Measurements from ENCODE around the gene MRPL16. TPM values are rescaled to one million over a fixed set of nuclear protein-coding genes. Genes with fewer than 3 reads are reported as not detected.
A peak's percentile ranks its signal among the peaks of the same experiment; 100 is the strongest.
"Not testable (repeated sequence)": the region's sequence is repeated elsewhere in the genome, so short reads cannot be mapped to it uniquely, and the experiment has no call there.

MRPL16 gene
- total and polyA plus RNA-seq, 2 experiments from 2014 or later: 77.4 to 176 TPM

DNA sequence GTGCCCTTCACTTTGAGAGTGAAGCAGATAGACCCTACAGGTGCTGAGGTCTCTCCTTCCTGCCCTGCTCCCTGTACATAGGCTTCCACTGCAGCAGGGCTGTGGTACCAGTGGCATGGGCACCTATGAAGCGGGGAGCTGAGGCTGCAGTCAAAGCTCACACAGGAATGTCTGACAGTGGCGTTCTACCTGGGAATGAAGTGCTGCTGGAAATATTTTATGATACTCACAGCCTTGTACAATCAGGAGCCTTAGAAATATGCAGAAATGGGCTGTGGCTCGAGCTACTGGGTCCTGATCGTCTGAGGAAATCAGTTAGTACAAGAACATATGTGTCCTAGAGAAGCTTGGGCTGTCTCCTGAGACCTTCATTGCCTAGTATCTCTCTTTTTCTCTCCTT, 24.8 kb downstream of the MRPL16 start:
- Mint-ChIP-seq H3K9me3 (peaks cover 10% of the 10 kb centered on the region; the same call in 2 of the 3 replicates), H3K4me3 (no peak overlapping the region), H3K27ac (no peak overlapping the region), H3K27me3 (ENCODE audit: insufficient read depth, low read depth, poor library complexity) (peaks cover 5% of the 10 kb centered on the region), H3K4me1 (no peaks in the 10 kb centered on the region), H3K36me3 (ENCODE audit: low read depth) (peaks cover 65% of the 10 kb centered on the region)
- DNase-seq (ENCODE audit: low spot score) (no peak), ATAC-seq (no peak)
- Histone ChIP-seq H3F3A (replicated peaks; ENCODE audit: low read depth) (no peaks in the 10 kb centered on the region), H4K20me1 (replicated peaks; ENCODE audit: insufficient read depth) (0 out of 2 replicates have a peak, but pooled peaks cover 3% of the 10 kb centered on the region), H3K4me1 (ENCODE audit: insufficient read depth) (no peaks in the 10 kb centered on the region), H3K27me3 (ENCODE audit: insufficient read depth) (no peaks in the 10 kb centered on the region), H3K36me3 (ENCODE audit: insufficient read depth) (peaks cover 23% of the 10 kb centered on the region; the same call in 1 of the 2 replicates), H3K4me3 (no peak overlapping the region), H3K79me2 (replicated peaks; ENCODE audit: insufficient read depth) (peaks cover 4% of the 10 kb centered on the region; the same call in 1 of the 2 replicates), H2AFZ (no peak overlapping the region), H3K9me2 (ENCODE audit: insufficient read depth) (peaks cover 5% of the 10 kb centered on the region; the same call in 1 of the 2 replicates), H3K27ac (ENCODE audit: low read depth) (no peak overlapping the region), H3K4me2 (no peak overlapping the region)
- no peak for TF ChIP-seq CREB1 (CRISPR knock-in tag; IDR thresholded peaks at IDR 0.05; ENCODE audit: low read depth)
- TF ChIP-seq ETS1 (IDR thresholded peaks at IDR 0.05): no peak
- no peak for TF ChIP-seq ZNF114 (CRISPR knock-in tag; IDR thresholded peaks at IDR 0.05)
- TF ChIP-seq EZH2phosphoT487 (IDR thresholded peaks at IDR 0.05; ENCODE audit: unreplicated experiment): no peak
- no peak for TF ChIP-seq JUNB (IDR thresholded peaks at IDR 0.05; ENCODE audit: unreplicated experiment)
- TF ChIP-seq CTCF (conservative IDR thresholded peaks at IDR 0.05; ENCODE audit: low read depth in 2 of 2): no peak
- no peak for TF ChIP-seq STAT1 (IDR thresholded peaks at IDR 0.05; ENCODE audit: unreplicated experiment)
- TF ChIP-seq, protein P1, sequence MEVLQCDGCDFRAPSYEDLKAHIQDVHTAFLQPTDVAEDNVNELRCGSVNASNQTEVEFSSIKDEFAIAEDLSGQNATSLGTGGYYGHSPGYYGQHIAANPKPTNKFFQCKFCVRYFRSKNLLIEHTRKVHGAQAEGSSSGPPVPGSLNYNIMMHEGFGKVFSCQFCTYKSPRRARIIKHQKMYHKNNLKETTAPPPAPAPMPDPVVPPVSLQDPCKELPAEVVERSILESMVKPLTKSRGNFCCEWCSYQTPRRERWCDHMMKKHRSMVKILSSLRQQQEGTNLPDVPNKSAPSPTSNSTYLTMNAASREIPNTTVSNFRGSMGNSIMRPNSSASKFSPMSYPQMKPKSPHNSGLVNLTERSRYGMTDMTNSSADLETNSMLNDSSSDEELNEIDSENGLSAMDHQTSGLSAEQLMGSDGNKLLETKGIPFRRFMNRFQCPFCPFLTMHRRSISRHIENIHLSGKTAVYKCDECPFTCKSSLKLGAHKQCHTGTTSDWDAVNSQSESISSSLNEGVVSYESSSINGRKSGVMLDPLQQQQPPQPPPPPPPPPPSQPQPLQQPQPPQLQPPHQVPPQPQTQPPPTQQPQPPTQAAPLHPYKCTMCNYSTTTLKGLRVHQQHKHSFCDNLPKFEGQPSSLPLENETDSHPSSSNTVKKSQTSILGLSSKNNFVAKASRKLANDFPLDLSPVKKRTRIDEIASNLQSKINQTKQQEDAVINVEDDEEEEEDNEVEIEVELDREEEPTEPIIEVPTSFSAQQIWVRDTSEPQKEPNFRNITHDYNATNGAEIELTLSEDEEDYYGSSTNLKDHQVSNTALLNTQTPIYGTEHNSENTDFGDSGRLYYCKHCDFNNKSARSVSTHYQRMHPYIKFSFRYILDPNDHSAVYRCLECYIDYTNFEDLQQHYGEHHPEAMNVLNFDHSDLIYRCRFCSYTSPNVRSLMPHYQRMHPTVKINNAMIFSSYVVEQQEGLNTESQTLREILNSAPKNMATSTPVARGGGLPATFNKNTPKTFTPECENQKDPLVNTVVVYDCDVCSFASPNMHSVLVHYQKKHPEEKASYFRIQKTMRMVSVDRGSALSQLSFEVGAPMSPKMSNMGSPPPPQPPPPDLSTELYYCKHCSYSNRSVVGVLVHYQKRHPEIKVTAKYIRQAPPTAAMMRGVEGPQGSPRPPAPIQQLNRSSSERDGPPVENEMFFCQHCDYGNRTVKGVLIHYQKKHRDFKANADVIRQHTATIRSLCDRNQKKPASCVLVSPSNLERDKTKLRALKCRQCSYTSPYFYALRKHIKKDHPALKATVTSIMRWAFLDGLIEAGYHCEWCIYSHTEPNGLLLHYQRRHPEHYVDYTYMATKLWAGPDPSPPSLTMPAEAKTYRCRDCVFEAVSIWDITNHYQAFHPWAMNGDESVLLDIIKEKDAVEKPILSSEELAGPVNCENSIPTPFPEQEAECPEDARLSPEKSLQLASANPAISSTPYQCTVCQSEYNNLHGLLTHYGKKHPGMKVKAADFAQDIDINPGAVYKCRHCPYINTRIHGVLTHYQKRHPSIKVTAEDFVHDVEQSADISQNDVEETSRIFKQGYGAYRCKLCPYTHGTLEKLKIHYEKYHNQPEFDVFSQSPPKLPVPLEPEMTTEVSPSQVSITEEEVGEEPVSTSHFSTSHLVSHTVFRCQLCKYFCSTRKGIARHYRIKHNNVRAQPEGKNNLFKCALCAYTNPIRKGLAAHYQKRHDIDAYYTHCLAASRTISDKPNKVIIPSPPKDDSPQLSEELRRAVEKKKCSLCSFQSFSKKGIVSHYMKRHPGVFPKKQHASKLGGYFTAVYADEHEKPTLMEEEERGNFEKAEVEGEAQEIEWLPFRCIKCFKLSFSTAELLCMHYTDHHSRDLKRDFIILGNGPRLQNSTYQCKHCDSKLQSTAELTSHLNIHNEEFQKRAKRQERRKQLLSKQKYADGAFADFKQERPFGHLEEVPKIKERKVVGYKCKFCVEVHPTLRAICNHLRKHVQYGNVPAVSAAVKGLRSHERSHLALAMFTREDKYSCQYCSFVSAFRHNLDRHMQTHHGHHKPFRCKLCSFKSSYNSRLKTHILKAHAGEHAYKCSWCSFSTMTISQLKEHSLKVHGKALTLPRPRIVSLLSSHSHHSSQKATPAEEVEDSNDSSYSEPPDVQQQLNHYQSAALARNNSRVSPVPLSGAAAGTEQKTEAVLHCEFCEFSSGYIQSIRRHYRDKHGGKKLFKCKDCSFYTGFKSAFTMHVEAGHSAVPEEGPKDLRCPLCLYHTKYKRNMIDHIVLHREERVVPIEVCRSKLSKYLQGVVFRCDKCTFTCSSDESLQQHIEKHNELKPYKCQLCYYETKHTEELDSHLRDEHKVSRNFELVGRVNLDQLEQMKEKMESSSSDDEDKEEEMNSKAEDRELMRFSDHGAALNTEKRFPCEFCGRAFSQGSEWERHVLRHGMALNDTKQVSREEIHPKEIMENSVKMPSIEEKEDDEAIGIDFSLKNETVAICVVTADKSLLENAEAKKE (CRISPR knock-in tag; IDR thresholded peaks at IDR 0.05): no peak
- TF ChIP-seq EZH2 (IDR thresholded peaks at IDR 0.05; ENCODE audit: low read depth, unreplicated experiment): no peak
- no peak for TF ChIP-seq REST (IDR thresholded peaks at IDR 0.05; ENCODE audit: unreplicated experiment)

DNA sequence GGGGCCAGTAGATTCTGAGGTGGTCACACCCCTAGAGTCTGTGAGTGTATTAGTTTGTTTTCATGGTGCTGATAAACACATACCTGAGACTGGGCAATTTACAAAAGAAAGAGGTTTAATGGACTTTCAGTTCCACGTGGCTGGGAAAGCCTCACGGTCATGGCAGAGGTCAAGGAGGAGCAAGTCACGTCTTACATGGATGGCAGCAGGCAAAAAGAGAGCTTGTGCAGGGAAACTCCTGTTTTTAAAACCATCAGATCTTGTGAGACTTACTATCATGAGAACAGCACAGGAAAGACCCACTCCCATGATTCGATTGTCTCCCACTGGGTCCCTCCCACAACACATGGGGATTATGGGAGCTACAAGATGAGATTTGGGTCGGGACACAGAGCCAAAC, 26.1 kb downstream of the MRPL16 start:
- not testable (repeated sequence) for H3K4me1 Mint-ChIP-seq; ATAC-seq; DNase-seq (ENCODE audit: low spot score); H3K79me2 ChIP-seq (replicated peaks; ENCODE audit: insufficient read depth); H3K27me3 ChIP-seq (ENCODE audit: insufficient read depth); H3K4me3 ChIP-seq; H3K27ac ChIP-seq (ENCODE audit: low read depth); H3F3A ChIP-seq (replicated peaks; ENCODE audit: low read depth); H3K4me2 ChIP-seq; H3K9me2 ChIP-seq (ENCODE audit: insufficient read depth); H3K27me3 Mint-ChIP-seq (ENCODE audit: insufficient read depth, low read depth, poor library complexity); H3K4me3 Mint-ChIP-seq; H2AFZ ChIP-seq; H4K20me1 ChIP-seq (replicated peaks; ENCODE audit: insufficient read depth); H3K4me1 ChIP-seq (ENCODE audit: insufficient read depth)
- H3K36me3 ChIP-seq (ENCODE audit: insufficient read depth): peaks cover 11% of the 10 kb centered on the region; the same call in 1 of the 2 replicates
- Mint-ChIP-seq H3K36me3 (ENCODE audit: low read depth) (peaks cover 60% of the 10 kb centered on the region), H3K9me3 (peaks cover 10% of the 10 kb centered on the region; the same call in 2 of the 3 replicates), H3K27ac (peak overlapping the region; percentile 3; the same call in 1 of the 2 replicates)

All from GM23338 (cell line).